Kidney (tissue), 14 donors: ENCODE measurements around the gene MCAM. TPM values are rescaled to one million over a fixed set of nuclear protein-coding genes. Genes with fewer than 3 reads are reported as not detected.

Experiments
- DNase-seq, 5 donors: peaks; one replicate each; pipeline ENCODE4 v3.0.0-alpha.2; 2013 to 2020
- FAIRE-seq: peaks from 2 replicates; lab custom pipeline; 2012; peaks lifted over from hg19 to GRCh38; lab: Jason Lieb, UNC
- H3K27ac ChIP-seq, 2 donors: one replicate each; pipeline ENCODE4 v1.7.0; 2013; ENCODE audit warnings: low read depth in 2 of 2, low read length in 2 of 2, inconsistent platforms in 1 of 2
- H3K27me3 ChIP-seq: one replicate; pipeline ENCODE4 v1.7.1; 2013; ENCODE audit warnings: low read length, inconsistent platforms; ENCODE audit not compliant: control insufficient read depth, insufficient read depth
- H3K36me3 ChIP-seq, 3 donors: one replicate each; pipeline versions ENCODE4 v1.7.0 to v1.7.1; 2013; ENCODE audit warnings: low read length in 3 of 3, control low read depth in 1 of 3, inconsistent platforms in 1 of 3; ENCODE audit not compliant: insufficient read depth in 3 of 3, control insufficient read depth in 2 of 3
- H3K4me1 ChIP-seq, 3 donors: one replicate each; pipeline versions ENCODE4 v1.7.0 to v1.7.1; 2013; ENCODE audit warnings: low read length in 3 of 3, inconsistent platforms in 1 of 3, low read depth in 1 of 3; ENCODE audit not compliant: control insufficient read depth in 2 of 3, insufficient read depth in 2 of 3
- H3K4me3 ChIP-seq, 3 donors: one replicate each; pipeline versions ENCODE4 v1.7.0 to v1.8.1; 2013; ENCODE audit warnings: low read length in 3 of 3, control low read depth in 1 of 3, inconsistent platforms in 1 of 3
- H3K9ac ChIP-seq, 3 donors: one replicate each; pipeline versions ENCODE4 v1.7.0 to v1.7.1; 2013; ENCODE audit warnings: low read length in 3 of 3, control low read depth in 1 of 3, inconsistent platforms in 1 of 3
- H3K9me3 ChIP-seq, 3 donors: one replicate each; pipeline versions ENCODE4 v1.7.0 to v1.7.1; 2013; ENCODE audit warnings: low read length in 3 of 3, control low read depth in 1 of 3, inconsistent platforms in 1 of 3; ENCODE audit not compliant: control insufficient read depth in 2 of 3, insufficient read depth in 1 of 3
- CTCF ChIP-seq: IDR thresholded peaks from 3 replicates; pipeline ENCODE4 v1.5.1; 2012; ENCODE audit warnings: mild to moderate bottlenecking, moderate library complexity, borderline replicate concordance; ENCODE audit not compliant: insufficient read depth; ENCODE audit errors: extremely low read depth
- intact Hi-C: fragments of 100-400 bp; cut with DNase I; formaldehyde crosslinking; loops from one replicate; pipeline ENCODE4 v1.11.1; 2022
- polyA plus RNA-seq: library from polyadenylated mRNA; stranded (reverse); fragments of 350-450 nt; fragmentation: Illumina TruSeq; extraction: RNeasy Lipid Tissue Mini Kit (QIAGEN cat#74804); gene quantifications from one replicate; pipeline ENCODE4 v1.2.3, GENCODE V29; 2014; ENCODE audit warnings: low read depth, low replicate concordance; ENCODE audit not compliant: insufficient read depth
- total RNA-seq: library from RNA; stranded (reverse); fragmentation: NEBNext Ultra II Directional; extraction: Animal tissue kit (Norgen Biotek cat#: 25700); gene quantifications from one replicate; pipeline ENCODE4 v1.2.1, GENCODE V29; 2021
- donor health status: control.
- donor health status: control.
- donor health status: control.
- donor health status: control.
- donor health status: control.
- donor health status: DM: yes; HTN: yes; CAD: no.
- donor health status: Normal renal cell carcinoma (clear cell type).

MCAM gene
- total and polyA plus RNA-seq, 2 donors from 2014 or later, result 42.1 to 137 TPM

- intact Hi-C loops, result no loop called here
- Histone ChIP-seq H3K36me3 (peaks cover 6 to 28% (median 28%) of the 10 kb centered on the region in 3 donors), H3K4me3 (no peak overlapping the region), H3K9ac (no peak overlapping the region), H3K9me3 (no peaks in the 10 kb centered on the region), H3K27ac (no peak overlapping the region), H3K27me3 (no peaks in the 10 kb centered on the region), H3K4me1 (no peaks in the 10 kb centered on the region)
- DNase-seq, result no peak
- no peak for FAIRE-seq
- no peak for TF ChIP-seq CTCF
Observed at GRCh38 chr11:119299416-119299815, 17.5 kb downstream of the MCAM start.

GRCh38 chr11:119298726-119299125 lies 18.2 kb downstream of the MCAM start:
- no peak overlapping the region for H3K9ac ChIP-seq
- intact Hi-C loops, result no loop called here
- H3K9me3 ChIP-seq, result no peaks in the 10 kb centered on the region
- no peaks in the 10 kb centered on the region for H3K4me1 ChIP-seq
- FAIRE-seq (no peak), DNase-seq (no peak)
- H3K27me3 ChIP-seq, result no peaks in the 10 kb centered on the region
- no peak overlapping the region for H3K27ac ChIP-seq
- TF ChIP-seq CTCF, result no peak
- peaks cover 6 to 28% (median 25%) of the 10 kb centered on the region in 3 donors for H3K36me3 ChIP-seq
- H3K4me3 ChIP-seq, result no peak overlapping the region

GRCh38 chr11:119297938-119298337 lies 19.0 kb downstream of the MCAM start:
- Histone ChIP-seq H3K27me3 (no peaks in the 10 kb centered on the region), H3K9me3 (no peaks in the 10 kb centered on the region), H3K4me3 (no peak overlapping the region), H3K36me3 (peaks cover 2 to 28% (median 25%) of the 10 kb centered on the region in 3 donors), H3K9ac (no peak overlapping the region), H3K4me1 (no peaks in the 10 kb centered on the region), H3K27ac (no peak overlapping the region)
- DNase-seq (peak in 1 of 5 donors; percentile 17), FAIRE-seq (no peak)
- intact Hi-C loops, result no loop called here
- no peak for TF ChIP-seq CTCF

GRCh38 chr11:119295178-119295577 lies 21.8 kb downstream of the MCAM start:
- no peak for DNase-seq
- no peak overlapping the region for H3K4me3 ChIP-seq
- H3K27ac ChIP-seq, result no peak overlapping the region
- no peaks in the 10 kb centered on the region for H3K27me3 ChIP-seq
- no peak for FAIRE-seq
- intact Hi-C loops, result no loop called here
- no peaks in the 10 kb centered on the region for H3K4me1 ChIP-seq
- no peak for TF ChIP-seq CTCF
- H3K9me3 ChIP-seq, result no peaks in the 10 kb centered on the region
- H3K9ac ChIP-seq, result no peak overlapping the region
- peaks cover 2 to 23% (median 15%) of the 10 kb centered on the region in 3 donors for H3K36me3 ChIP-seq
